ENCODE measurements around the gene LCN10.

GRCh38 chr9:136728080-136728547 lies 14.6 kb downstream of the LCN10 start:
- TF ChIP-seq CTCF (conservative IDR thresholded peaks at IDR 0.05; ENCODE audit: low read depth, low read length) (peak; percentile 63), EZH2phosphoT487 (IDR thresholded peaks at IDR 0.05; ENCODE audit: borderline replicate concordance, low read length) (peak; percentile 46; the same call in 1 of the 2 replicates), EZH2 (IDR thresholded peaks at IDR 0.05; ENCODE audit: low read length, unreplicated experiment) (no peak)

Measured in PC-3 (cell line).